SJSA1 (cell line): ENCODE results near the gene RAI2. TPM values are rescaled to one million over a fixed set of nuclear protein-coding genes. Genes with fewer than 3 reads are reported as not detected.

Experiments
- total RNA-seq: library from RNA; depleted of rRNA; stranded (reverse); fragments of >200 nt; shearing (Covaris generic); gene quantifications from 2 replicates; pipeline ENCODE4 v1.2.3, GENCODE V29; 2014; rRNA removed

RAI2 gene
- total RNA-seq, 1 experiment from 2014 or later = 0.13 TPM

Other genes with a start within 250 kb of the RAI2 start
- 20.7 and 30.5 TPM in 2 replicates for gene SCML1, start 123.8 kb downstream of the RAI2 start, total RNA-seq